Uterus (tissue), 2 donors: ENCODE measurements around the gene TAF8.
"Not testable (repeated sequence)": the region's sequence is repeated elsewhere in the genome, so short reads cannot be mapped to it uniquely, and the experiment has no call there.

Source experiments
- CTCF ChIP-seq, 4 experiments: fragments of 200-600 bp in 2 of 4; fragments of 450-650 bp in 2 of 4; sonication (generic) in 2 of 4; IDR thresholded peaks; one replicate each; pipeline ENCODE4 v1.5.1; 2016 to 2019; ENCODE audit warnings: antibody characterized with exemption in 4 of 4, mild to moderate bottlenecking in 2 of 4, moderate library complexity in 1 of 4
- POLR2A ChIP-seq, 2 donors: fragments of 450-650 bp; IDR thresholded peaks; one replicate each; pipeline ENCODE4 v1.6.1; 2016; ENCODE audit warnings: antibody characterized with exemption in 2 of 2, mild to moderate bottlenecking in 1 of 2, moderate library complexity in 1 of 2

- not testable (repeated sequence) for TF ChIP-seq CTCF, POLR2A (IDR thresholded peaks at IDR 0.05)
Observed at GRCh38 chr6:42008138-42008528, 42.2 kb upstream of the TAF8 start.
